ENCODE data around the gene VIPR2.

GRCh38 chr7:159075563-159076238 lies 69.0 kb downstream of the VIPR2 start:
- TF ChIP-seq CTCF (conservative IDR thresholded peaks at IDR 0.05), result no peak
- no peak for TF ChIP-seq EZH2 (IDR thresholded peaks at IDR 0.05; ENCODE audit: low read depth)
